HepG2 (cell line): ENCODE measurements around the gene NUP85. TPM values are rescaled to one million over a fixed set of nuclear protein-coding genes. Genes with fewer than 3 reads are reported as not detected.

Experiments
- CHCHD3 ChIP-seq: sonication (generic); formaldehyde crosslinking; IDR thresholded peaks from 2 replicates; pipeline ENCODE4 v1.8.0; 2022; ENCODE audit warnings: mild to moderate bottlenecking, missing genetic modification reagents, moderate library complexity
- ERF ChIP-seq: IDR thresholded peaks from 2 replicates; pipeline ENCODE4 v1.6.1; 2018; ENCODE audit warnings: missing biosample characterization, missing genetic modification reagents
- HNF4G ChIP-seq, 2 experiments: sonication (generic) in 1 of 2; formaldehyde crosslinking in 1 of 2; IDR thresholded peaks; 2 replicates each; pipeline versions ENCODE4 v1.4.0 to v1.6.1; 2011 to 2020; ENCODE audit warnings: borderline replicate concordance in 2 of 2, low read depth in 2 of 2, mild to moderate bottlenecking in 2 of 2, low read length in 1 of 2, missing genetic modification reagents in 1 of 2, moderate library complexity in 1 of 2
- PLRG1 ChIP-seq: fragments of 450-650 bp; conservative IDR thresholded peaks from 2 replicates; pipeline ENCODE4 v1.6.1; 2016
- SRSF4 ChIP-seq: fragments of 200-400 bp; formaldehyde crosslinking; IDR thresholded peaks from one replicate; pipeline ENCODE4 v1.6.1; 2018; ENCODE audit warnings: mild to moderate bottlenecking, low read depth, low read length, moderate library complexity; ENCODE audit not compliant: poor library complexity, severe bottlenecking
- SUZ12 ChIP-seq: fragments of 150-350 bp; IDR thresholded peaks from 2 replicates; pipeline ENCODE4 v1.6.1; 2014; ENCODE audit warnings: low read depth, low read length
- YY1 ChIP-seq: IDR thresholded peaks from 2 replicates; pipeline ENCODE4 v1.6.1; 2011; ENCODE audit warnings: low read length, low read depth, moderate library complexity, mild to moderate bottlenecking; ENCODE audit not compliant: insufficient read depth, insufficient replicate concordance
- ZFY ChIP-seq: sonication (generic); formaldehyde crosslinking; IDR thresholded peaks from 2 replicates; pipeline ENCODE4 v1.4.0; 2020; ENCODE audit warnings: missing genetic modification reagents
- ZNF180 ChIP-seq: sonication (generic); formaldehyde crosslinking; IDR thresholded peaks from 2 replicates; pipeline ENCODE4 v1.4.0; 2020; ENCODE audit warnings: low read depth, missing genetic modification reagents, borderline replicate concordance
- ZNF230 ChIP-seq: sonication (generic); formaldehyde crosslinking; IDR thresholded peaks from 2 replicates; pipeline ENCODE4 v1.4.0; 2020; ENCODE audit warnings: mild to moderate bottlenecking, missing genetic modification reagents
- ZNF607 ChIP-seq: sonication (generic); formaldehyde crosslinking; IDR thresholded peaks from 2 replicates; pipeline ENCODE4 v1.5.1; 2020; ENCODE audit warnings: missing genetic modification reagents, mild to moderate bottlenecking, borderline replicate concordance
- polyA plus RNA-seq, 8 experiments: library from polyadenylated mRNA; depleted of rRNA in 3 of 8; stranded (reverse) in 7 of 8; unstranded in 1 of 8; fragments of >200 nt; fragmentation: Illumina TruSeq in 4 of 8; extraction: Trizol in 4 of 8; gene quantifications; 2 replicates each; pipeline versions ENCODE4 v1.2.1 to v1.2.3, GENCODE V29; 2011 to 2016; ENCODE audit warnings: low read depth in 4 of 8, missing spikeins in 1 of 8, mixed read lengths in 1 of 8; ENCODE audit not compliant: insufficient read depth in 1 of 8
- total RNA-seq, 5 experiments: library from RNA; depleted of rRNA; stranded (reverse); fragments of >200 nt; fragmentation: Illumina TruSeq; extraction: Trizol; gene quantifications; 2 replicates each; pipeline ENCODE4 v1.2.3, GENCODE V29; 2016; ENCODE audit warnings: low read depth in 1 of 5
- TF ChIP-seq, protein P1 (sequence below): sonication (generic); formaldehyde crosslinking; IDR thresholded peaks from 2 replicates; pipeline ENCODE4 v1.4.0; 2020; ENCODE audit warnings: mild to moderate bottlenecking, missing genetic modification reagents
- TF ChIP-seq, protein P2 (sequence below): IDR thresholded peaks from 2 replicates; pipeline ENCODE4 v1.6.1; 2016; ENCODE audit warnings: low read depth, missing genetic modification reagents, missing compliant biosample characterization
- TF ChIP-seq, protein P3 (sequence below): sonication (generic); formaldehyde crosslinking; conservative IDR thresholded peaks from 2 replicates; pipeline ENCODE4 v1.4.0; 2020; ENCODE audit warnings: missing genetic modification reagents
- TF ChIP-seq, protein P4 (sequence below): sonication (generic); formaldehyde crosslinking; IDR thresholded peaks from 2 replicates; pipeline ENCODE4 v1.4.0; 2020; ENCODE audit warnings: mild to moderate bottlenecking, missing genetic modification reagents

The NUP85 gene
- total and polyA plus RNA-seq, 2 of the 13 experiments (the other 11 are each of a cell fraction or from before 2014, with no cell fraction given) = 89.1 to 124 TPM

DNA sequence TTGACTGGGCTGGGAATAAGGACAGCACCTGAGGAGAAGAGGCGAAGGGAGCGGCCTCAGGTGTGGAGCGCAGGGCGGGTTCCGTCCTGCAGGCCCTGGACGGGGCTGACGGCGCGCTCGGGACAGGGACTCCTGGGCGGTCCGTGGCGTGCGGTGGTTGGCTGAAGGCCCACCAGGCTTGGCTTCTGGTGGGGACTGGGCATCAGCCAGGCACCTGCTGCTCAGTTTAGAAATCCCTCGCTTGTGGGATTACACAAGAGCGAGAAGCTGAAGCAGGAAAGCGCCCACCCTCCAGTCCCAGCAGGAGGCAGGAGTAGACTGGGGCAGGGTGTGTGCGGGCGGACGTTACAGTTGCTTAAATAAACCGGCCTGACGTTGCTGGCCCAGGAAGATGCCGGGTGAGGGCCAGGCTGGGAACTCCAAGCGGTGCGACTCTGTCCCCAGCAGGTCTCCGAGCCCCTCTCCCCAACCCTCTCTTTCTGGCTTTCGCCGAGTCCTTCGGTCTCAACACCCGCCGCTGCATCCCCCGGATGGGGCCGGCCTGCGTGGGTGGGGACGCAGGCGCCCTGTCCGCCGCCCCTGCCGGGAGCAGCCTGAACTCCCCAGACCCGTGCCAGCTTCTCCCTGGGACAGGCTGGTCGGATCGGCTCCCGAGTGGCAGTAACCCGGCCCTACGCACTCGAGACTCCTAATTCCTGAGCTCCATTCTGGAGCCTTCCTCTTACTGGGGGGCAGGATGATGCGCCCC is 64.9 kb downstream of the NUP85 start (continued):
- TF ChIP-seq, protein P1, sequence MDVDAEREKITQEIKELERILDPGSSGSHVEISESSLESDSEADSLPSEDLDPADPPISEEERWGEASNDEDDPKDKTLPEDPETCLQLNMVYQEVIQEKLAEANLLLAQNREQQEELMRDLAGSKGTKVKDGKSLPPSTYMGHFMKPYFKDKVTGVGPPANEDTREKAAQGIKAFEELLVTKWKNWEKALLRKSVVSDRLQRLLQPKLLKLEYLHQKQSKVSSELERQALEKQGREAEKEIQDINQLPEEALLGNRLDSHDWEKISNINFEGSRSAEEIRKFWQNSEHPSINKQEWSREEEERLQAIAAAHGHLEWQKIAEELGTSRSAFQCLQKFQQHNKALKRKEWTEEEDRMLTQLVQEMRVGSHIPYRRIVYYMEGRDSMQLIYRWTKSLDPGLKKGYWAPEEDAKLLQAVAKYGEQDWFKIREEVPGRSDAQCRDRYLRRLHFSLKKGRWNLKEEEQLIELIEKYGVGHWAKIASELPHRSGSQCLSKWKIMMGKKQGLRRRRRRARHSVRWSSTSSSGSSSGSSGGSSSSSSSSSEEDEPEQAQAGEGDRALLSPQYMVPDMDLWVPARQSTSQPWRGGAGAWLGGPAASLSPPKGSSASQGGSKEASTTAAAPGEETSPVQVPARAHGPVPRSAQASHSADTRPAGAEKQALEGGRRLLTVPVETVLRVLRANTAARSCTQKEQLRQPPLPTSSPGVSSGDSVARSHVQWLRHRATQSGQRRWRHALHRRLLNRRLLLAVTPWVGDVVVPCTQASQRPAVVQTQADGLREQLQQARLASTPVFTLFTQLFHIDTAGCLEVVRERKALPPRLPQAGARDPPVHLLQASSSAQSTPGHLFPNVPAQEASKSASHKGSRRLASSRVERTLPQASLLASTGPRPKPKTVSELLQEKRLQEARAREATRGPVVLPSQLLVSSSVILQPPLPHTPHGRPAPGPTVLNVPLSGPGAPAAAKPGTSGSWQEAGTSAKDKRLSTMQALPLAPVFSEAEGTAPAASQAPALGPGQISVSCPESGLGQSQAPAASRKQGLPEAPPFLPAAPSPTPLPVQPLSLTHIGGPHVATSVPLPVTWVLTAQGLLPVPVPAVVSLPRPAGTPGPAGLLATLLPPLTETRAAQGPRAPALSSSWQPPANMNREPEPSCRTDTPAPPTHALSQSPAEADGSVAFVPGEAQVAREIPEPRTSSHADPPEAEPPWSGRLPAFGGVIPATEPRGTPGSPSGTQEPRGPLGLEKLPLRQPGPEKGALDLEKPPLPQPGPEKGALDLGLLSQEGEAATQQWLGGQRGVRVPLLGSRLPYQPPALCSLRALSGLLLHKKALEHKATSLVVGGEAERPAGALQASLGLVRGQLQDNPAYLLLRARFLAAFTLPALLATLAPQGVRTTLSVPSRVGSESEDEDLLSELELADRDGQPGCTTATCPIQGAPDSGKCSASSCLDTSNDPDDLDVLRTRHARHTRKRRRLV (CRISPR knock-in tag) = no peak
- TF ChIP-seq ZNF230 (CRISPR knock-in tag) (no peak; the same call in 1 of the 2 replicates), SUZ12 (no peak), SRSF4 (no peak), YY1 (no peak), ERF (peak; percentile 71; the same call in 1 of the 2 replicates), ZFY (peak; percentile 47), ZNF180 (CRISPR knock-in tag) (no peak), CHCHD3 (CRISPR knock-in tag) (no peak; the same call in 1 of the 2 replicates), HNF4G (IDR thresholded peaks at IDR 0.05; ENCODE audit: borderline replicate concordance, low read depth, low read length) (no peak), HNF4G (CRISPR knock-in tag; IDR thresholded peaks at IDR 0.05; ENCODE audit: borderline replicate concordance, low read depth) (no peak), PLRG1 (no peak), ZNF607 (CRISPR knock-in tag) (no peak; the same call in none of the 2 replicates)
- TF ChIP-seq, protein P2, sequence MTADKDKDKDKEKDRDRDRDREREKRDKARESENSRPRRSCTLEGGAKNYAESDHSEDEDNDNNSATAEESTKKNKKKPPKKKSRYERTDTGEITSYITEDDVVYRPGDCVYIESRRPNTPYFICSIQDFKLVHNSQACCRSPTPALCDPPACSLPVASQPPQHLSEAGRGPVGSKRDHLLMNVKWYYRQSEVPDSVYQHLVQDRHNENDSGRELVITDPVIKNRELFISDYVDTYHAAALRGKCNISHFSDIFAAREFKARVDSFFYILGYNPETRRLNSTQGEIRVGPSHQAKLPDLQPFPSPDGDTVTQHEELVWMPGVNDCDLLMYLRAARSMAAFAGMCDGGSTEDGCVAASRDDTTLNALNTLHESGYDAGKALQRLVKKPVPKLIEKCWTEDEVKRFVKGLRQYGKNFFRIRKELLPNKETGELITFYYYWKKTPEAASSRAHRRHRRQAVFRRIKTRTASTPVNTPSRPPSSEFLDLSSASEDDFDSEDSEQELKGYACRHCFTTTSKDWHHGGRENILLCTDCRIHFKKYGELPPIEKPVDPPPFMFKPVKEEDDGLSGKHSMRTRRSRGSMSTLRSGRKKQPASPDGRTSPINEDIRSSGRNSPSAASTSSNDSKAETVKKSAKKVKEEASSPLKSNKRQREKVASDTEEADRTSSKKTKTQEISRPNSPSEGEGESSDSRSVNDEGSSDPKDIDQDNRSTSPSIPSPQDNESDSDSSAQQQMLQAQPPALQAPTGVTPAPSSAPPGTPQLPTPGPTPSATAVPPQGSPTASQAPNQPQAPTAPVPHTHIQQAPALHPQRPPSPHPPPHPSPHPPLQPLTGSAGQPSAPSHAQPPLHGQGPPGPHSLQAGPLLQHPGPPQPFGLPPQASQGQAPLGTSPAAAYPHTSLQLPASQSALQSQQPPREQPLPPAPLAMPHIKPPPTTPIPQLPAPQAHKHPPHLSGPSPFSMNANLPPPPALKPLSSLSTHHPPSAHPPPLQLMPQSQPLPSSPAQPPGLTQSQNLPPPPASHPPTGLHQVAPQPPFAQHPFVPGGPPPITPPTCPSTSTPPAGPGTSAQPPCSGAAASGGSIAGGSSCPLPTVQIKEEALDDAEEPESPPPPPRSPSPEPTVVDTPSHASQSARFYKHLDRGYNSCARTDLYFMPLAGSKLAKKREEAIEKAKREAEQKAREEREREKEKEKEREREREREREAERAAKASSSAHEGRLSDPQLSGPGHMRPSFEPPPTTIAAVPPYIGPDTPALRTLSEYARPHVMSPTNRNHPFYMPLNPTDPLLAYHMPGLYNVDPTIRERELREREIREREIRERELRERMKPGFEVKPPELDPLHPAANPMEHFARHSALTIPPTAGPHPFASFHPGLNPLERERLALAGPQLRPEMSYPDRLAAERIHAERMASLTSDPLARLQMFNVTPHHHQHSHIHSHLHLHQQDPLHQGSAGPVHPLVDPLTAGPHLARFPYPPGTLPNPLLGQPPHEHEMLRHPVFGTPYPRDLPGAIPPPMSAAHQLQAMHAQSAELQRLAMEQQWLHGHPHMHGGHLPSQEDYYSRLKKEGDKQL (CRISPR knock-in tag) = no peak
- TF ChIP-seq, protein P3, sequence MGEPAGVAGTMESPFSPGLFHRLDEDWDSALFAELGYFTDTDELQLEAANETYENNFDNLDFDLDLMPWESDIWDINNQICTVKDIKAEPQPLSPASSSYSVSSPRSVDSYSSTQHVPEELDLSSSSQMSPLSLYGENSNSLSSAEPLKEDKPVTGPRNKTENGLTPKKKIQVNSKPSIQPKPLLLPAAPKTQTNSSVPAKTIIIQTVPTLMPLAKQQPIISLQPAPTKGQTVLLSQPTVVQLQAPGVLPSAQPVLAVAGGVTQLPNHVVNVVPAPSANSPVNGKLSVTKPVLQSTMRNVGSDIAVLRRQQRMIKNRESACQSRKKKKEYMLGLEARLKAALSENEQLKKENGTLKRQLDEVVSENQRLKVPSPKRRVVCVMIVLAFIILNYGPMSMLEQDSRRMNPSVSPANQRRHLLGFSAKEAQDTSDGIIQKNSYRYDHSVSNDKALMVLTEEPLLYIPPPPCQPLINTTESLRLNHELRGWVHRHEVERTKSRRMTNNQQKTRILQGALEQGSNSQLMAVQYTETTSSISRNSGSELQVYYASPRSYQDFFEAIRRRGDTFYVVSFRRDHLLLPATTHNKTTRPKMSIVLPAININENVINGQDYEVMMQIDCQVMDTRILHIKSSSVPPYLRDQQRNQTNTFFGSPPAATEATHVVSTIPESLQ = no peak; the same call in 1 of the 2 replicates
- TF ChIP-seq, protein P4, sequence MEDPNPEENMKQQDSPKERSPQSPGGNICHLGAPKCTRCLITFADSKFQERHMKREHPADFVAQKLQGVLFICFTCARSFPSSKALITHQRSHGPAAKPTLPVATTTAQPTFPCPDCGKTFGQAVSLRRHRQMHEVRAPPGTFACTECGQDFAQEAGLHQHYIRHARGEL = no peak
